Esophagus muscularis mucosa (tissue), 4 donors: Measurements from ENCODE around the gene TRHDE. TPM values are rescaled to one million over a fixed set of nuclear protein-coding genes. Genes with fewer than 3 reads are reported as not detected.

ENCODE experiments used
- DNase-seq: peaks from one replicate; pipeline ENCODE4 v3.0.0-alpha.2; 2017; ENCODE audit errors: extremely low spot score
- H3K27ac ChIP-seq, 4 donors: fragments of 200-600 bp; sonication (generic); replicated peaks in 1 of 4; 1 replicate in 3 of 4; 2 replicates in 1 of 4; pipeline ENCODE4 v1.5.1; 2016 to 2019; ENCODE audit warnings: mild to moderate bottlenecking in 1 of 4
- H3K27me3 ChIP-seq, 4 donors: fragments of 200-600 bp; sonication (generic); one replicate each; pipeline versions ENCODE4 v1.5.1 to v1.6.0; 2016 to 2019
- H3K36me3 ChIP-seq, 4 donors: fragments of 200-600 bp; sonication (generic); one replicate each; pipeline ENCODE4 v1.5.1; 2016 to 2019
- H3K4me1 ChIP-seq, 4 donors: fragments of 200-600 bp; sonication (generic); one replicate each; pipeline ENCODE4 v1.5.1; 2016 to 2019
- H3K4me3 ChIP-seq, 4 donors: fragments of 200-600 bp; sonication (generic); 1 replicate in 2 of 4; 2 replicates in 2 of 4; pipeline ENCODE4 v1.5.1; 2016 to 2019; ENCODE audit warnings: mild to moderate bottlenecking in 4 of 4, moderate library complexity in 1 of 4
- H3K9me3 ChIP-seq, 4 donors: fragments of 200-600 bp; sonication (generic); 1 replicate in 3 of 4; 2 replicates in 1 of 4; pipeline ENCODE4 v1.5.1; 2016 to 2019
- CTCF ChIP-seq, 3 experiments: fragments of 200-600 bp in 2 of 3; fragments of 450-650 bp in 1 of 3; sonication (generic) in 2 of 3; IDR thresholded peaks; one replicate each; pipeline ENCODE4 v1.5.1; 2017 to 2019; ENCODE audit warnings: antibody characterized with exemption in 3 of 3, mild to moderate bottlenecking in 2 of 3, moderate library complexity in 1 of 3
- EP300 ChIP-seq: sonication (generic); formaldehyde crosslinking; IDR thresholded peaks from one replicate; pipeline ENCODE4 v1.6.1; 2017; ENCODE audit warnings: antibody characterized with exemption
- POLR2A ChIP-seq: fragments of 450-650 bp; IDR thresholded peaks from one replicate; pipeline ENCODE4 v1.6.1; 2017; ENCODE audit warnings: antibody characterized with exemption, moderate library complexity, mild to moderate bottlenecking, low read depth
- POLR2AphosphoS5 ChIP-seq, 2 donors: sonication (generic); formaldehyde crosslinking; IDR thresholded peaks; one replicate each; pipeline ENCODE4 v1.6.1; 2017; ENCODE audit warnings: antibody characterized with exemption in 2 of 2
- WGBS: methylation state at CpG from one replicate; pipeline ENCODE4 v1.1.5; 2018; 5-methylcytosine and 5-hydroxymethylcytosine counted together
- intact Hi-C: fragments of 100-400 bp; cut with DNase I; formaldehyde crosslinking; loops from one replicate; pipeline ENCODE4 v1.15.1; 2023
- total RNA-seq, 4 donors: library from RNA; depleted of rRNA; stranded (reverse); fragments of >200 nt; gene quantifications; one replicate each; pipeline versions ENCODE4 v1.1.0 to v1.2.1, GENCODE V29; 2016

The TRHDE gene
- total RNA-seq, 4 donors from 2014 or later, result 0.33 to 1.2 (median 0.74) TPM

- TF ChIP-seq POLR2AphosphoS5 (IDR thresholded peaks at IDR 0.05) (no peak), EP300 (no peak), CTCF (IDR thresholded peaks at IDR 0.05) (no peak), POLR2A (no peak)
- no peak for DNase-seq
- Histone ChIP-seq H3K9me3 (peaks cover 0 to 6% (median 0%) of the 10 kb centered on the region in 4 donors), H3K4me3 (no peak overlapping the region), H3K4me1 (no peaks in the 10 kb centered on the region), H3K36me3 (no peaks in the 10 kb centered on the region), H3K27ac (no peak overlapping the region), H3K27me3 (no peaks in the 10 kb centered on the region)
- intact Hi-C loops, result no loop called here
Observed at GRCh38 chr12:72453066-72453465, 180.9 kb downstream of the TRHDE start.

- H3K9me3 ChIP-seq, result peaks cover 0 to 6% (median 0%) of the 10 kb centered on the region in 4 donors
- no peaks in the 10 kb centered on the region for H3K36me3 ChIP-seq
- 87% methylated on average over 2 of the region's 2 CpGs for WGBS
- no peaks in the 10 kb centered on the region for H3K4me1 ChIP-seq
- H3K27me3 ChIP-seq, result no peaks in the 10 kb centered on the region
- H3K4me3 ChIP-seq, result no peak overlapping the region
- intact Hi-C loops, result no loop called here
- no peak for DNase-seq
- no peak overlapping the region for H3K27ac ChIP-seq
- TF ChIP-seq CTCF (IDR thresholded peaks at IDR 0.05) (no peak), EP300 (no peak), POLR2A (no peak), POLR2AphosphoS5 (IDR thresholded peaks at IDR 0.05) (no peak)
Observed at GRCh38 chr12:72453550-72453949, 181.4 kb downstream of the TRHDE start.

- intact Hi-C loops, result no loop called here
- TF ChIP-seq CTCF (IDR thresholded peaks at IDR 0.05) (no peak), EP300 (no peak), POLR2A (no peak), POLR2AphosphoS5 (IDR thresholded peaks at IDR 0.05) (no peak)
- DNase-seq, result no peak
Observed at GRCh38 chr12:72464471-72464870, 192.3 kb downstream of the TRHDE start.

GRCh38 chr12:72465155-72465554, 193.0 kb downstream of the TRHDE start:
- H3K36me3 ChIP-seq, result no peaks in the 10 kb centered on the region
- H3K9me3 ChIP-seq, result no peaks in the 10 kb centered on the region
- 75% methylated on average over 1 of the region's 1 CpG for WGBS
- no peak for TF ChIP-seq POLR2AphosphoS5 (IDR thresholded peaks at IDR 0.05)
- TF ChIP-seq EP300, result no peak
- no peak for TF ChIP-seq CTCF (IDR thresholded peaks at IDR 0.05)
- TF ChIP-seq POLR2A, result no peak
- no peak overlapping the region for H3K4me3 ChIP-seq
- H3K27me3 ChIP-seq, result no peaks in the 10 kb centered on the region
- no peak for DNase-seq
- H3K27ac ChIP-seq, result no peak overlapping the region
- H3K4me1 ChIP-seq, result no peaks in the 10 kb centered on the region
- intact Hi-C loops, result no loop called here

More at GRCh38 chr12:72464471-72464870, 192.3 kb downstream of the TRHDE start:
- Histone ChIP-seq H3K4me3 (no peak overlapping the region), H3K27ac (no peak overlapping the region), H3K36me3 (no peaks in the 10 kb centered on the region), H3K27me3 (no peaks in the 10 kb centered on the region), H3K4me1 (no peaks in the 10 kb centered on the region), H3K9me3 (no peaks in the 10 kb centered on the region)

GRCh38 chr12:72465940-72466630, 193.9 kb downstream of the TRHDE start:
- Histone ChIP-seq H3K4me3 (no peak overlapping the region), H3K27me3 (no peaks in the 10 kb centered on the region), H3K27ac (no peak overlapping the region), H3K36me3 (no peaks in the 10 kb centered on the region), H3K9me3 (no peaks in the 10 kb centered on the region), H3K4me1 (no peaks in the 10 kb centered on the region)
- WGBS, result 88% methylated on average over 5 of the region's 5 CpGs
- no peak for DNase-seq
- TF ChIP-seq CTCF (IDR thresholded peaks at IDR 0.05), result no peak
- TF ChIP-seq POLR2AphosphoS5 (IDR thresholded peaks at IDR 0.05), result no peak
- no peak for TF ChIP-seq EP300
- TF ChIP-seq POLR2A, result no peak
- intact Hi-C loops, result no loop called here
